PFSK-1 (cell line): ENCODE measurements around the gene TRIM32.

Experiments used
- FOXP2 ChIP-seq: optimal IDR thresholded peaks from 2 replicates; pipeline ENCODE3; 2011; ENCODE audit warnings: borderline replicate concordance, control low read depth, inconsistent platforms; ENCODE audit not compliant: insufficient read depth; ENCODE audit errors: extremely low read length, extremely low read depth
- POLR2AphosphoS5 ChIP-seq: IDR thresholded peaks from 2 replicates; pipeline ENCODE4 v1.6.1; 2012; ENCODE audit warnings: low read depth, mild to moderate bottlenecking, control low read depth, low read length, moderate library complexity
- REST ChIP-seq, 2 experiments: IDR thresholded peaks; 2 replicates each; pipeline versions ENCODE4 v1.6.1 to v1.8.0; 2011 to 2012; ENCODE audit warnings: low read depth in 2 of 2, low read length in 2 of 2, control low read depth in 1 of 2, inconsistent platforms in 1 of 2, mild to moderate bottlenecking in 1 of 2, moderate library complexity in 1 of 2; ENCODE audit not compliant: insufficient read depth in 1 of 2
- SIN3A ChIP-seq: IDR thresholded peaks from 2 replicates; pipeline ENCODE4 v1.6.1; 2012; ENCODE audit warnings: mild to moderate bottlenecking, low read length, moderate library complexity, borderline replicate concordance; ENCODE audit not compliant: insufficient read depth
- TAF1 ChIP-seq: IDR thresholded peaks from 2 replicates; pipeline ENCODE4 v1.6.1; 2012; ENCODE audit warnings: low read length, control low read depth, borderline replicate concordance; ENCODE audit not compliant: insufficient read depth

The TRIM32 gene

DNA sequence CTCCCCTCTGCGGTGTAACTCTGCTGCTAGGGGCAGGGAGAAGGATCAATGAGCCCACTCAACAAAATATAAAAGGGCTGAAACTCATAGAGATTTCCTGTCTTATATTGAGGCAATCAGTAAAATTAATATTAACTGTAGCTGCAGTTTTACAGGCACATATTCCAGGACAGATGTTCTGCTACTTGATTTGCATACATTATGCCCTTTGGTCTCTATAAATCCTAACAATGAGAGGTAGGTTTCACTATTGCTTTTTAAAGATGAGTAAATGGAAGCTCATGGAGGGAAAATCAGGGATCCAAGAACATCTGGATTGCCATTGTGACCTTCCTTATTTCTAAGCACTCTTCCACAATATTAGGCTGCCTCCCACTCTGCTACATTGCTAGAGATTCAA lies 23.5 kb upstream of the TRIM32 start:
- TF ChIP-seq POLR2AphosphoS5 (no peak), FOXP2 (no peak), TAF1 (no peak), REST (IDR thresholded peaks at IDR 0.05; ENCODE audit: insufficient read depth in 1 of 2, low read depth in 2 of 2, low read length in 2 of 2) (no peak), SIN3A (no peak)

DNA sequence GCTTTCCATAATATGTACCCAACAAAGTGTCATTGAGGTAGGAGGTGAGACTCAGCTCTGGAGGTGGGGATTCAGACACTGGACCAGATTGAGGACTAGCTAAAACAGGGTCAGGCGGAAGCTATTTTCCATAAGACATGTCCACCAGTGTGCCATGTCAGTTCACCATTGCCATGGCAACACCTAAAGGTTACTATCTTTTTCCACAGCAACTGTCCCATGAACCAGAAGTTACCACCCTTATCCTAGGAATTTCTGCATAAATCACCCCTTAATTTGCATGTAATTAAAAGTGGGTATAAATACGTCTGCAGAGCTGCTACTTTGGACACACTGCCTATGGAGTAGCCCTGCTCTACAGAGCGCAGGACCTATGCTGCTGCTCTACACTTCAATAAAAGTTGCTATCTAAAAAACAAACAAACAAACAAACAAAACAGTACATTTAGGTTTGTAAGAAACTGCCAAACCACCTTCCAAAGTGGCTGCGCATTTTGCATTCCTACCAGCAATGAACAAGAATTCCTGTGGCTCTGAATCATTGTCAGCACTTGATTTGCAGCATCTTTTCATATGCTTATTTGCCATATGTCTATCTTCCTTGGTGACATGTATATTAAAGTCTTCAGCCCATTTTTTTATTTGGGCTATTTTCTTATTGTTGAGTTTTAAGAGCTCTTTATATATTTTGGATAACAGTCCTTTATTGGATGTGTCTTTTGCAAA lies 18.0 kb upstream of the TRIM32 start:
- TF ChIP-seq REST (IDR thresholded peaks at IDR 0.05; ENCODE audit: insufficient read depth in 1 of 2, low read depth in 2 of 2, low read length in 2 of 2) (no peak), SIN3A (no peak), FOXP2 (no peak), POLR2AphosphoS5 (no peak), TAF1 (no peak)

DNA sequence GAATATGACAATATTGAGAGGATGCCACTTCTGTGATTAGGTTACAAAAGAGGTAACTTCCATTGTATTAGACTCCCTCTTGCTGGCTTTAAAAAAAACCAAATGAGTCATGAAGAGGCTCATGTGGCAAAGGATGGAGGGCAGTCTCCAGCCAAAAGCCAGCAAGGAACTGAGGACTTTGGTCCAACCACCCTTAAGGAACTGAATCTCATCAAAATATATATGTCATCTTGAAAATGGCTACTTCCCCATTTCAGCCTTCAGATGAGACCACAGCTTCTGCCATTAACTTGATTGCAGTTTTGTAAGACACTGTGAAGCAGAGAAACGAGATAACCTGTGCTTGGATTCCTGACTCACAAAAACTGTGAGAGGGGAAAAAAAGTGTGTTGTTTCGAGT lies 15.5 kb upstream of the TRIM32 start:
- TF ChIP-seq FOXP2 (no peak), SIN3A (no peak), TAF1 (no peak), REST (IDR thresholded peaks at IDR 0.05; ENCODE audit: insufficient read depth in 1 of 2, low read depth in 2 of 2, low read length in 2 of 2) (no peak), POLR2AphosphoS5 (no peak)

- TF ChIP-seq FOXP2 (no peak), REST (IDR thresholded peaks at IDR 0.05; ENCODE audit: insufficient read depth in 1 of 2, low read depth in 2 of 2, low read length in 2 of 2) (no peak), TAF1 (no peak), POLR2AphosphoS5 (no peak), SIN3A (no peak)
Observed at GRCh38 chr9:116673375-116673774, 13.7 kb upstream of the TRIM32 start.
